H9 (cell line): Measurements from ENCODE around the gene TSTD1. TPM values are rescaled to one million over a fixed set of nuclear protein-coding genes. Genes with fewer than 3 reads are reported as not detected.

ENCODE experiments used
- DNase-seq: peaks from one replicate; pipeline ENCODE4 v3.0.0-alpha.2; 2017
- H2AFZ ChIP-seq: one replicate; pipeline ENCODE4 v1.6.1; 2013; ENCODE audit warnings: mild to moderate bottlenecking, low read length, control low read depth, moderate library complexity
- H2AK5ac ChIP-seq: 2 replicates; pipeline ENCODE4 v1.6.1; 2013; ENCODE audit warnings: low read length, control low read depth, mixed read lengths; ENCODE audit not compliant: insufficient read length
- H2BK120ac ChIP-seq: one replicate; pipeline ENCODE4 v1.6.1; 2013; ENCODE audit warnings: low read depth, mild to moderate bottlenecking, low read length, control low read depth, inconsistent platforms; ENCODE audit not compliant: poor library complexity, severe bottlenecking
- H2BK12ac ChIP-seq: 2 replicates; pipeline ENCODE4 v1.6.1; 2013; ENCODE audit warnings: low read length, control low read depth, mixed read lengths, low read depth; ENCODE audit not compliant: insufficient read length
- H2BK15ac ChIP-seq: 2 replicates; pipeline ENCODE4 v1.6.1; 2013; ENCODE audit warnings: low read depth, low read length, control low read depth
- H2BK20ac ChIP-seq: one replicate; pipeline ENCODE4 v1.6.1; 2013; ENCODE audit warnings: low read depth, mild to moderate bottlenecking, low read length, control low read depth, inconsistent platforms; ENCODE audit not compliant: poor library complexity, severe bottlenecking
- H2BK5ac ChIP-seq: 2 replicates; pipeline ENCODE4 v1.6.1; 2013; ENCODE audit warnings: low read length, control low read depth, mixed read lengths; ENCODE audit not compliant: insufficient read length
- H3K14ac ChIP-seq: 2 replicates; pipeline ENCODE4 v1.6.1; 2013; ENCODE audit warnings: low read length, control low read depth; ENCODE audit not compliant: insufficient read depth
- H3K18ac ChIP-seq: 2 replicates; pipeline ENCODE4 v1.6.1; 2013; ENCODE audit warnings: low read depth, mild to moderate bottlenecking, mixed read lengths, low read length, control low read depth; ENCODE audit not compliant: insufficient read length
- H3K23ac ChIP-seq: 2 replicates; pipeline ENCODE4 v1.6.1; 2013; ENCODE audit warnings: low read length, control low read depth, mixed read lengths, low read depth; ENCODE audit not compliant: insufficient read length
- H3K23me2 ChIP-seq: 2 replicates; pipeline ENCODE4 v1.6.1; 2013; ENCODE audit warnings: low read depth, mild to moderate bottlenecking, mixed read lengths, low read length, control low read depth; ENCODE audit not compliant: insufficient read length, poor library complexity, severe bottlenecking
- H3K27ac ChIP-seq: 2 replicates; pipeline ENCODE4 v1.5.1; 2013; ENCODE audit warnings: low read length, control low read depth, mixed read lengths, low read depth; ENCODE audit not compliant: insufficient read length
- H3K27me3 ChIP-seq: 2 replicates; pipeline ENCODE4 v1.6.1; 2013; ENCODE audit warnings: low read length, control low read depth, inconsistent platforms; ENCODE audit not compliant: insufficient read depth
- H3K4ac ChIP-seq: 2 replicates; pipeline ENCODE4 v1.6.1; 2013; ENCODE audit warnings: low read depth, mild to moderate bottlenecking, control low read depth, inconsistent platforms, low read length, moderate library complexity
- H3K4me1 ChIP-seq: 2 replicates; pipeline ENCODE4 v1.6.1; 2013; ENCODE audit warnings: low read length, control low read depth, inconsistent platforms; ENCODE audit not compliant: insufficient read depth
- H3K4me2 ChIP-seq: 2 replicates; pipeline ENCODE4 v1.6.1; 2013; ENCODE audit warnings: low read length, control low read depth, mixed read lengths; ENCODE audit not compliant: insufficient read length, insufficient read depth
- H3K56ac ChIP-seq: 2 replicates; pipeline ENCODE4 v1.6.1; 2013; ENCODE audit warnings: low read depth, mild to moderate bottlenecking, mixed read lengths, low read length, control low read depth; ENCODE audit not compliant: insufficient read length
- H3K79me1 ChIP-seq: 2 replicates; pipeline ENCODE4 v1.6.1; 2013; ENCODE audit warnings: low read depth, mild to moderate bottlenecking, moderate library complexity, low read length, control low read depth, inconsistent platforms; ENCODE audit not compliant: insufficient read depth, poor library complexity, severe bottlenecking
- H3K79me2 ChIP-seq: 2 replicates; pipeline ENCODE4 v1.6.1; 2013; ENCODE audit warnings: low read length, control low read depth, inconsistent platforms; ENCODE audit not compliant: insufficient read depth
- H3K9ac ChIP-seq: 2 replicates; pipeline ENCODE4 v1.6.1; 2013; ENCODE audit warnings: low read length, control low read depth, mixed read lengths; ENCODE audit not compliant: insufficient read length; ENCODE audit errors: extremely low read depth
- H3K9me3 ChIP-seq: one replicate; pipeline ENCODE4 v1.6.1; 2013; ENCODE audit warnings: low read depth, low read length, inconsistent platforms; ENCODE audit not compliant: control insufficient read depth
- H3T11ph ChIP-seq: one replicate; pipeline ENCODE4 v1.6.1; 2013; ENCODE audit warnings: mild to moderate bottlenecking, low read length, control low read depth, inconsistent platforms
- H4K20me1 ChIP-seq: one replicate; pipeline ENCODE4 v1.6.1; 2013; ENCODE audit not compliant: control insufficient read depth, insufficient read length, insufficient read depth
- H4K5ac ChIP-seq: 2 replicates; pipeline ENCODE4 v1.6.1; 2013; ENCODE audit warnings: low read depth, mild to moderate bottlenecking, mixed read lengths, low read length, control low read depth; ENCODE audit not compliant: insufficient read length
- H4K8ac ChIP-seq: replicated peaks from 2 replicates; pipeline ENCODE4 v1.6.1; 2013; ENCODE audit warnings: low read length, control low read depth, mixed read lengths, low read depth; ENCODE audit not compliant: insufficient read length
- H4K91ac ChIP-seq: 2 replicates; pipeline ENCODE4 v1.6.1; 2013; ENCODE audit warnings: low read depth, mild to moderate bottlenecking, moderate library complexity, mixed read lengths, low read length, control low read depth; ENCODE audit not compliant: insufficient read length
- H3K27ac Mint-ChIP-seq, 3 experiments: 2 replicates in 2 of 3; 3 replicates in 1 of 3; pipeline ENCODE4 v1.8.0; 2020 to 2021; ENCODE audit warnings: mixed read lengths in 3 of 3, mild to moderate bottlenecking in 1 of 3, moderate library complexity in 1 of 3
- H3K27me3 Mint-ChIP-seq: 2 replicates; pipeline ENCODE4 v1.8.0; 2021; ENCODE audit warnings: low read depth, mild to moderate bottlenecking, moderate library complexity, mixed read lengths
- H3K36me3 Mint-ChIP-seq, 3 experiments: 2 replicates in 2 of 3; 3 replicates in 1 of 3; pipeline ENCODE4 v1.8.0; 2020 to 2021; ENCODE audit warnings: low read depth in 3 of 3, mixed read lengths in 3 of 3; ENCODE audit not compliant: insufficient read depth in 1 of 3
- H3K4me1 Mint-ChIP-seq, 2 experiments: 2 replicates each; pipeline ENCODE4 v1.8.0; 2020; ENCODE audit warnings: mixed read lengths in 2 of 2
- H3K4me3 Mint-ChIP-seq, 2 experiments: 2 replicates in 1 of 2; 3 replicates in 1 of 2; pipeline ENCODE4 v1.8.0; 2020 to 2021; ENCODE audit warnings: mild to moderate bottlenecking in 2 of 2, mixed read lengths in 2 of 2, moderate library complexity in 1 of 2
- H3K9me3 Mint-ChIP-seq, 2 experiments: 2 replicates in 1 of 2; 3 replicates in 1 of 2; pipeline ENCODE4 v1.8.0; 2020; ENCODE audit warnings: mild to moderate bottlenecking in 2 of 2, mixed read lengths in 2 of 2, moderate library complexity in 1 of 2
- WGBS: extraction: QIAGEN DNeasy Blood & Tissue Kit; methylation state at CpG from one replicate; pipeline ENCODE4 v1.1.7; 2013; ENCODE audit warnings: missing lambda C conversion rate, low lambda C conversion rate, mixed read lengths; ENCODE audit not compliant: insufficient read length; ENCODE audit errors: extremely low coverage; 5-methylcytosine and 5-hydroxymethylcytosine counted together
- total RNA-seq: library from RNA; stranded (reverse); gene quantifications from 2 replicates; pipeline ENCODE4 v1.2.1, GENCODE V29; 2021
- TF ChIP-seq, protein P1 (sequence below): fragments of 200-600 bp; sonication (generic); conservative IDR thresholded peaks from 3 replicates; pipeline ENCODE4 v1.8.0; 2021; ENCODE audit warnings: antibody characterized with exemption, mild to moderate bottlenecking

TSTD1 gene
- total RNA-seq, 1 experiment from 2014 or later, result 73.7 TPM

DNA sequence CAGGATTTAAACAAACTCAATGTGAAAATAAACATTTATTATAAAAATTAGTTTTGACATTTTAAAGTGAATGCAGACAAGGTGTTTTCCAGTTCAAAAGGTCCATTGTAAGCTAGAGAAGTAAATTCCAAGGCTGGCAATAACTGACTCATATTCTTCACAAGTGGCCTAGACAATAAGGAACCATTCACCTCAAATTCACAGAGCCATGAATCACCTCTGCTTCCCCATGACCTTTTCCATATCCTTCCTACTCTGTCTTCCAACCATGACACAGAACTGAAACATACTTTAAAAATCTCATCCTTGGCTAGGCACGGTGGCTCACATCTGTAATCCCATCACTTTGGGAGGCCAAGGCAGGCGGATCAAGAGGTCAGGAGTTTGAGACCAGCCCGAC, 42.6 kb downstream of the TSTD1 start:
- Histone ChIP-seq H3K23ac (no peak overlapping the region), H3K4me2 (no peak overlapping the region), H3K9me3 (no peaks in the 10 kb centered on the region), H4K20me1 (peaks cover 3% of the 10 kb centered on the region), H3K56ac (no peak overlapping the region), H2BK120ac (no peak overlapping the region), H4K5ac (no peak overlapping the region), H3K4ac (no peak overlapping the region), H3K4me1 (no peaks in the 10 kb centered on the region), H2AK5ac (no peak overlapping the region), H2BK20ac (no peak overlapping the region), H3K27me3 (no peaks in the 10 kb centered on the region), H2BK5ac (no peak overlapping the region), H3K79me2 (no peaks in the 10 kb centered on the region), H3K14ac (no peak overlapping the region), H4K8ac (no peak overlapping the region), H3T11ph (no peak overlapping the region), H3K9ac (no peak overlapping the region), H3K23me2 (no peaks in the 10 kb centered on the region), H2BK15ac (no peak overlapping the region), H2BK12ac (no peak overlapping the region), H3K27ac (no peak overlapping the region), H4K91ac (no peak overlapping the region), H3K79me1 (no peaks in the 10 kb centered on the region), H2AFZ (no peak overlapping the region), H3K18ac (no peak overlapping the region)
- no CpG with 5 or more reads among the region's 3 CpGs for WGBS
- H3K36me3 Mint-ChIP-seq, result peaks cover 29 to 65% (median 61%) of the 10 kb centered on the region in 3 experiments; a peak in 6 of 7 replicates
- TF ChIP-seq, protein P1, sequence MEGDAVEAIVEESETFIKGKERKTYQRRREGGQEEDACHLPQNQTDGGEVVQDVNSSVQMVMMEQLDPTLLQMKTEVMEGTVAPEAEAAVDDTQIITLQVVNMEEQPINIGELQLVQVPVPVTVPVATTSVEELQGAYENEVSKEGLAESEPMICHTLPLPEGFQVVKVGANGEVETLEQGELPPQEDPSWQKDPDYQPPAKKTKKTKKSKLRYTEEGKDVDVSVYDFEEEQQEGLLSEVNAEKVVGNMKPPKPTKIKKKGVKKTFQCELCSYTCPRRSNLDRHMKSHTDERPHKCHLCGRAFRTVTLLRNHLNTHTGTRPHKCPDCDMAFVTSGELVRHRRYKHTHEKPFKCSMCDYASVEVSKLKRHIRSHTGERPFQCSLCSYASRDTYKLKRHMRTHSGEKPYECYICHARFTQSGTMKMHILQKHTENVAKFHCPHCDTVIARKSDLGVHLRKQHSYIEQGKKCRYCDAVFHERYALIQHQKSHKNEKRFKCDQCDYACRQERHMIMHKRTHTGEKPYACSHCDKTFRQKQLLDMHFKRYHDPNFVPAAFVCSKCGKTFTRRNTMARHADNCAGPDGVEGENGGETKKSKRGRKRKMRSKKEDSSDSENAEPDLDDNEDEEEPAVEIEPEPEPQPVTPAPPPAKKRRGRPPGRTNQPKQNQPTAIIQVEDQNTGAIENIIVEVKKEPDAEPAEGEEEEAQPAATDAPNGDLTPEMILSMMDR, result no peak
- no peak overlapping the region for H3K4me3 Mint-ChIP-seq
- peak overlapping the region in 2 of 3 experiments; percentile 30 to 32; a peak in 2 of 7 replicates for H3K27ac Mint-ChIP-seq
- no peaks in the 10 kb centered on the region for H3K27me3 Mint-ChIP-seq
- H3K9me3 Mint-ChIP-seq, result no peaks in the 10 kb centered on the region
- H3K4me1 Mint-ChIP-seq, result peaks cover 4% of the 10 kb centered on the region in 2 experiments; a peak in 3 of 4 replicates
- no peak for DNase-seq
